ENCODE measurements around the gene POM121L2. TPM values are rescaled to one million over a fixed set of nuclear protein-coding genes. Genes with fewer than 3 reads are reported as not detected.

The POM121L2 gene
- total RNA-seq, 1 donor: not detected

DNA sequence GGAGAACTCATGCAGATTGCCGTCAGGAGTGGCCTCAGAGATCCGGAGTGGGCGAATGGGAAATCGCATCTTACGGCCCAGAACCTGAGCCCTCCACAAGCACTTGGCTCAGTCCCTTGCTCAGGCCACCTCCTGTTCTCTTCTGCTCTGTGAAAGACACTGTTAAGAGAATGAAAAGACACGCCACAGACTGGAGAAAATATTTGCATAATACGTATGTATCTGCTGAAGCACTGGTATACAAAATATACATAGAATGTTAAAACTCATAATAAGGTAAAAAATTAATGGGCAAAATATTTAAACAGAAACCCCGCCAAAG is 838 bp upstream of the POM121L2 start:
- H3K27ac ChIP-seq (ENCODE audit: low read depth, low read length): no peak overlapping the region
- no peaks in the 10 kb centered on the region for H4K20me1 ChIP-seq (ENCODE audit: insufficient read depth, low read length)
- H3K36me3 ChIP-seq (ENCODE audit: insufficient read depth, low read length): no peaks in the 10 kb centered on the region
- peak overlapping the region; percentile 75 for H3K4me3 ChIP-seq (ENCODE audit: insufficient read depth, low read length)
- H3K9me3 ChIP-seq (ENCODE audit: low read depth, low read length): no peaks in the 10 kb centered on the region
- peak overlapping the region; percentile 93 for H3K4me2 ChIP-seq (ENCODE audit: insufficient read depth, low read length)
- H2AFZ ChIP-seq (ENCODE audit: low read length): peak overlapping the region; percentile 88
- TF ChIP-seq, protein P1, sequence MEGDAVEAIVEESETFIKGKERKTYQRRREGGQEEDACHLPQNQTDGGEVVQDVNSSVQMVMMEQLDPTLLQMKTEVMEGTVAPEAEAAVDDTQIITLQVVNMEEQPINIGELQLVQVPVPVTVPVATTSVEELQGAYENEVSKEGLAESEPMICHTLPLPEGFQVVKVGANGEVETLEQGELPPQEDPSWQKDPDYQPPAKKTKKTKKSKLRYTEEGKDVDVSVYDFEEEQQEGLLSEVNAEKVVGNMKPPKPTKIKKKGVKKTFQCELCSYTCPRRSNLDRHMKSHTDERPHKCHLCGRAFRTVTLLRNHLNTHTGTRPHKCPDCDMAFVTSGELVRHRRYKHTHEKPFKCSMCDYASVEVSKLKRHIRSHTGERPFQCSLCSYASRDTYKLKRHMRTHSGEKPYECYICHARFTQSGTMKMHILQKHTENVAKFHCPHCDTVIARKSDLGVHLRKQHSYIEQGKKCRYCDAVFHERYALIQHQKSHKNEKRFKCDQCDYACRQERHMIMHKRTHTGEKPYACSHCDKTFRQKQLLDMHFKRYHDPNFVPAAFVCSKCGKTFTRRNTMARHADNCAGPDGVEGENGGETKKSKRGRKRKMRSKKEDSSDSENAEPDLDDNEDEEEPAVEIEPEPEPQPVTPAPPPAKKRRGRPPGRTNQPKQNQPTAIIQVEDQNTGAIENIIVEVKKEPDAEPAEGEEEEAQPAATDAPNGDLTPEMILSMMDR (IDR thresholded peaks at IDR 0.05; ENCODE audit: extremely low read depth, low read depth, low read length): no peak
- H3K27me3 ChIP-seq (ENCODE audit: insufficient read depth, low read length): peaks cover 26% of the 10 kb centered on the region
- no peak for DNase-seq (ENCODE audit: insufficient read length, low spot score, missing footprints)
- H3K79me2 ChIP-seq (ENCODE audit: insufficient read depth, low read length): no peaks in the 10 kb centered on the region
- H3K4me1 ChIP-seq (ENCODE audit: insufficient read depth, low read length): peaks cover 4% of the 10 kb centered on the region

DNA sequence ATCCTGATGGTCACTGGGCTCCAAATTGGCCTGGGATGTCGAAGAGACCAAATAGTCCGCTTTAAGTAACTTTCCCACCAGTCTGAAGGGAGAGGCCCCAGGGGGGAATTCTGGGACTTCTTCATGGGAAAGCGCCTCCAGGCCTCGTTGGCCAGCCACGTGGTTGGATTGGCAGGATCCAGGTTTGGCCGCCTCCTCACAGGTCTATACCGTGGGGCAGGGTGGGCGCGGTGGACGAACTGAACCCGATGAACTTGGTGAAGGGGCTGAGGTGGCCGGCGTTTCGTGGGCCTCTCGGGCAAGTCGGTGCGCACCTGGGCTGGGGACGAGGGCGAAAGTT is 297 bp downstream of the POM121L2 start:
- TF ChIP-seq, protein P1 (IDR thresholded peaks at IDR 0.05; ENCODE audit: extremely low read depth, low read depth, low read length): no peak
- Histone ChIP-seq H3K4me2 (ENCODE audit: insufficient read depth, low read length) (peak overlapping the region; percentile 93), H4K20me1 (ENCODE audit: insufficient read depth, low read length) (no peaks in the 10 kb centered on the region), H3K27me3 (ENCODE audit: insufficient read depth, low read length) (peaks cover 26% of the 10 kb centered on the region), H3K9me3 (ENCODE audit: low read depth, low read length) (no peaks in the 10 kb centered on the region), H3K79me2 (ENCODE audit: insufficient read depth, low read length) (no peaks in the 10 kb centered on the region), H3K4me1 (ENCODE audit: insufficient read depth, low read length) (peaks cover 4% of the 10 kb centered on the region), H2AFZ (ENCODE audit: low read length) (peak overlapping the region; percentile 88), H3K27ac (ENCODE audit: low read depth, low read length) (no peak overlapping the region), H3K36me3 (ENCODE audit: insufficient read depth, low read length) (no peaks in the 10 kb centered on the region), H3K4me3 (ENCODE audit: insufficient read depth, low read length) (peak overlapping the region; percentile 75)
- no peak for DNase-seq (ENCODE audit: insufficient read length, low spot score, missing footprints)

DNA sequence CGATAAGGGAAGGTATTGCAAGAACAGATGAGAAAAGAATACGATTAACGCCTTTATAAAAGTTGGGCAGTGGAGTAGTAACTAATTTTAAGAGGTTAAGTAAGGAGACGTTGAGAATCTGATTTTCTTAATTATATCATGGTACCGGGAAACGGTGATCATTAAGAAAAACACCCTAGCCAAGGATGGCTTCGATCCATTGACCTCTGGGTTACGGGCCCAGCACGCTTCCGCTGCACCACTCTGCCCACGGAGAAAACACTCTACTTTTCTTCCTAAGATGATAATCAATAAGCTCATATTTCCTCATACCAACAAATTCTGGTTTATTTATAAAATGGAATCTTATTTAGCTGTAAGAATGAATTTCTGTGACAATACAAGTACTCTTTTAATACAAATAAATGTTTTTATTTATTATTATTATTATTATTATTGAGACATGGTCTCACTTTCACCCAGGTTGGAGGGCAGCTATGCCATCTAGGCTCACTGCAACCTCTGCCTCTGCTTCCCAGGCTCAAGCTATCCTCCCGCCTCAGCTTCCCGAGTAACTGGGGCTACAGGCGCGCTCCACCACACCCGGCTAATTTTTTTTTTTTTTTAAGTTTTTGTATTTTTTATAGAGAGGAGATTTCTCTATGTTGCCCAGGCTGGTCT is 8.3 kb downstream of the POM121L2 start:
- Histone ChIP-seq H2AFZ (ENCODE audit: low read length) (no peak overlapping the region), H3K36me3 (ENCODE audit: insufficient read depth, low read length) (no peaks in the 10 kb centered on the region), H3K4me2 (ENCODE audit: insufficient read depth, low read length) (no peak overlapping the region), H3K9me3 (ENCODE audit: low read depth, low read length) (no peaks in the 10 kb centered on the region), H3K27me3 (ENCODE audit: insufficient read depth, low read length) (peaks cover 4% of the 10 kb centered on the region), H3K4me1 (ENCODE audit: insufficient read depth, low read length) (no peaks in the 10 kb centered on the region), H4K20me1 (ENCODE audit: insufficient read depth, low read length) (no peaks in the 10 kb centered on the region), H3K27ac (ENCODE audit: low read depth, low read length) (no peak overlapping the region), H3K4me3 (ENCODE audit: insufficient read depth, low read length) (no peak overlapping the region), H3K79me2 (ENCODE audit: insufficient read depth, low read length) (no peaks in the 10 kb centered on the region)
- TF ChIP-seq, protein P1 (IDR thresholded peaks at IDR 0.05; ENCODE audit: extremely low read depth, low read depth, low read length): no peak
- DNase-seq (ENCODE audit: insufficient read length, low spot score, missing footprints): peak; percentile 82

DNA sequence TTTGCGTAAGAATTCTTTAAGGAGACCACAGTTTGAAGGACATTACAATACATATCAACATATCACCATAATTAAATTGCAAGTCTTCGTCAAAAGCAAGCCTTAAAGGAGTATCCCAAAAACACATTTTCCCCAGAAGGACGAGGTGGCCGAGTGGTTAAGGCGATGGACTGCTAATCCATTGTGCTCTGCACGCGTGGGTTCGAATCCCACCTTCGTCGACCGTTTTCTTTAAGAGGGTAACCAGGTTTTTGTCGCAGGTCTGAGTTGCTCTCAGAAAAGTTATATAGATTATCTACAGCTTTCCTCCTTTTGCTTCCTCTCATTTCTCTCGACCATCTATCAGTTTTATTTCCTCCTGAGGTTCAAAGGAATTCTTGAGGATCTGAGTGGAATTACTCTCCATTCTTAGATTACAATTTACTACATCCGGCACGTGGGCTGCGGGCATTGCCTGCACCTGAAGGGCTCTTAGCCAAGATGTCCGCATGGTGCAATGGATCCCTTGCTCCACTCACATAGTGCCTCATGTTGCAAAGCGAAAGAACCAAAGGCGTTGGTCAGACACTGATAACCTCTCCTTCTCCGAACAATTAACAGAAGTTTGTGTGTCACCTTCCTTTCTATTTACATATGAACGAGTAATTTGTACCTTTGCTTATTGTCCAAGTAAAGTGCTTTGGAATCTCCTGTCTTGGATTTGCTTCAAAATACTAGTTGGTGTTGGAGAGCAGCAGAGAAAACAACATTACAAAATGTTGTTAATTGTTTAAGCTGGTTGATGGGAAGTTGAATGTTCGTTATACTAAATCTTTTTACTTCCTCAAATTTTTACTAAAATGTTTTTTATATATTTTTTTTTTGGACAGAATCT is 14.0 kb downstream of the POM121L2 start:
- H3K9me3 ChIP-seq (ENCODE audit: low read depth, low read length): no peaks in the 10 kb centered on the region
- H3K27me3 ChIP-seq (ENCODE audit: insufficient read depth, low read length): peaks cover 4% of the 10 kb centered on the region
- peak overlapping the region; percentile 51 for H2AFZ ChIP-seq (ENCODE audit: low read length)
- H3K27ac ChIP-seq (ENCODE audit: low read depth, low read length): no peak overlapping the region
- H3K79me2 ChIP-seq (ENCODE audit: insufficient read depth, low read length): no peaks in the 10 kb centered on the region
- peak overlapping the region; percentile 98 for H3K4me2 ChIP-seq (ENCODE audit: insufficient read depth, low read length)
- TF ChIP-seq, protein P1 (IDR thresholded peaks at IDR 0.05; ENCODE audit: extremely low read depth, low read depth, low read length): no peak
- H3K4me1 ChIP-seq (ENCODE audit: insufficient read depth, low read length): peaks cover 19% of the 10 kb centered on the region
- no peaks in the 10 kb centered on the region for H3K36me3 ChIP-seq (ENCODE audit: insufficient read depth, low read length)
- no peaks in the 10 kb centered on the region for H4K20me1 ChIP-seq (ENCODE audit: insufficient read depth, low read length)
- peak overlapping the region; percentile 63 for H3K4me3 ChIP-seq (ENCODE audit: insufficient read depth, low read length)
- DNase-seq (ENCODE audit: insufficient read length, low spot score, missing footprints): no peak
